SK-N-SH treated with all-trans-retinoic acid at 6 μM for 48 hours (cell line): ENCODE measurements around the gene RHBDD1.

ENCODE experiments used
- BACH2 ChIP-seq: fragments of 250-450 bp; sonication (Bioruptor Pico); IDR thresholded peaks from 2 replicates; pipeline ENCODE4 v1.9.0; 2021; ENCODE audit warnings: mild to moderate bottlenecking, borderline replicate concordance
- CREB5 ChIP-seq: fragments of 250-450 bp; sonication (Bioruptor Pico); IDR thresholded peaks from 2 replicates; pipeline ENCODE4 v1.5.1; 2020; ENCODE audit warnings: low read depth, mild to moderate bottlenecking, moderate library complexity
- CSDC2 ChIP-seq: fragments of 250-450 bp; sonication (Bioruptor Pico); IDR thresholded peaks from 2 replicates; pipeline ENCODE4 v1.5.0; 2020; ENCODE audit warnings: mild to moderate bottlenecking, moderate library complexity
- TOX ChIP-seq: fragments of 250-450 bp; sonication (Bioruptor Pico); IDR thresholded peaks from 2 replicates; pipeline ENCODE4 v1.8.0; 2021; ENCODE audit warnings: mild to moderate bottlenecking, moderate library complexity, borderline replicate concordance

DNA sequence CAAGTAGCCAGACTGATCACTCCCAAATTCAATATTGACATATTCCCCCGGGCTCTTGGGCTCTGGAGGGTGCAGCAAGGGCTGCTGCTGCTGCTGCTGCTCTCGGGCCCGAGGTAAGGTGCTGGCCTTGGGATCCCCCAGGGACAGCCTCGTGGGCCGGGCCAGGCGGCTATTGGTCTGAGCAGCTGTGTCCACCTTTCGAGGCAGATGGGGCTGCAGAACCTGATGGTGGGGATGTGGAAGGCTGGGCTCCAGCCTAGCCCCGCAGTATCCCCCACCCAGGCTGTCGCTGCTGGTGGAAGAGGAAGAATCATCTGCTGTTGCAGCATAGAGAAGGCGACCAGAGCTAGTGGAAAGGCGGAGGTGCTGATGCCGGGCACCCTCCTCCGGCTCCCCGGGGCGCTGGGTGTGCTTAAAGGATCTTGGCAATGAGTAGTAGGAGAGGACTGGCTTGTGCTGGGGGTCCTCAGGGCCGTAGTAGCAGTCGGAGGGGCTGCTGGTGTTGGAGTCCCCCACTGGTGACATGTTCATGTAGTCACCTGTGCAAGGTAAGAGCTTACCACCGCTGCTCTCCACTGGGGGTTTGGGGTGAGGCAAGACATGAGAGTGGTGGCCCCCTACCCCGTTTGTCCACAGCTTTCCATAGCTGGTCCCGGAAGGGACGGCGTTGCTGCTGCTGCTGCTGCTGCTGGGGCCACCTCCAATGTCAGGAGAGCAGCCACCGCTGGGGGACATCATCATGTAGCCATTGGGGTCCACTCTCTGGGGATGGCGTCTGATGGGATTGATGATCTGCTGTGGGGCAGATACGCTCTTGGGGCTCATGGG is 39.6 kb upstream of the RHBDD1 start:
- no peak for TF ChIP-seq TOX (CRISPR knock-in tag)
- no peak for TF ChIP-seq CREB5 (CRISPR knock-in tag)
- TF ChIP-seq CSDC2 (CRISPR knock-in tag) = no peak
- TF ChIP-seq BACH2 (CRISPR knock-in tag) = no peak
